H1 (cell line): Measurements from ENCODE around the gene KIF11. TPM values are rescaled to one million over a fixed set of nuclear protein-coding genes. Genes with fewer than 3 reads are reported as not detected.

Experiments used
- CTCF ChIA-PET: fragments of 300-600 bp; sonication (Branson Sonifier 250); formaldehyde crosslinking; loops from one replicate; lab custom pipeline; 2021; ENCODE audit not compliant: partially characterized antibody; lab: Charles Lee
- POLR2A ChIA-PET: fragments of 300-600 bp; sonication (Branson Sonifier 250); formaldehyde crosslinking; loops from one replicate; lab custom pipeline; 2021; ENCODE audit warnings: inconsistent platforms; ENCODE audit not compliant: partially characterized antibody; lab: Charles Lee
- DNase-seq, 2 experiments: peaks; one replicate each; pipeline versions ENCODE4 v3.0.0 to v3.0.0-alpha.2; 2010 to 2022; ENCODE audit warnings: low spot score in 2 of 2, low read depth in 1 of 2, mixed read lengths in 1 of 2
- FAIRE-seq: peaks from 2 replicates; lab custom pipeline; 2011; peaks lifted over from hg19 to GRCh38; lab: Jason Lieb, UNC
- H2AFZ ChIP-seq: 2 replicates; pipeline ENCODE4 v1.8.1; 2012; ENCODE audit warnings: low read length, inconsistent platforms
- H2AK5ac ChIP-seq: 2 replicates; pipeline ENCODE4 v1.6.1; 2013; ENCODE audit warnings: low read depth, low read length
- H2BK120ac ChIP-seq: replicated peaks from 2 replicates; pipeline ENCODE3; 2013; ENCODE audit warnings: low read depth, low read length, inconsistent platforms
- H2BK12ac ChIP-seq: 2 replicates; pipeline ENCODE4 v1.6.1; 2013; ENCODE audit warnings: low read depth, low read length
- H2BK15ac ChIP-seq: 2 replicates; pipeline ENCODE4 v1.6.1; 2013; ENCODE audit warnings: low read length
- H2BK20ac ChIP-seq: 2 replicates; pipeline ENCODE4 v1.6.1; 2013; ENCODE audit warnings: low read length
- H2BK5ac ChIP-seq: 2 replicates; pipeline ENCODE4 v1.6.1; 2013; ENCODE audit warnings: low read depth, low read length
- H3K14ac ChIP-seq: 2 replicates; pipeline ENCODE4 v1.6.1; 2013; ENCODE audit warnings: inconsistent platforms; ENCODE audit not compliant: insufficient read length
- H3K18ac ChIP-seq: 2 replicates; pipeline ENCODE4 v1.6.1; 2013; ENCODE audit warnings: low read length; ENCODE audit errors: extremely low read depth
- H3K23ac ChIP-seq: 2 replicates; pipeline ENCODE4 v1.6.1; 2013; ENCODE audit warnings: inconsistent platforms; ENCODE audit not compliant: insufficient read length
- H3K23me2 ChIP-seq: 2 replicates; pipeline ENCODE4 v1.6.1; 2013; ENCODE audit warnings: low read depth, low read length
- H3K27ac ChIP-seq: 2 replicates; pipeline ENCODE4 v1.6.1; 2011; ENCODE audit warnings: low read depth, low read length, inconsistent platforms
- H3K27me3 ChIP-seq, 4 experiments: replicated peaks in 1 of 4; 1 replicate in 1 of 4; 2 replicates in 3 of 4; pipeline versions ENCODE4 v1.6.1 to v1.8.1; 2011 to 2013; ENCODE audit warnings: low read length in 3 of 4, mild to moderate bottlenecking in 3 of 4, inconsistent platforms in 2 of 4, mixed read lengths in 2 of 4, moderate library complexity in 1 of 4; ENCODE audit not compliant: control insufficient read depth in 3 of 4, insufficient read depth in 3 of 4; ENCODE audit errors: extremely low read depth in 1 of 4
- H3K36me3 ChIP-seq, 4 experiments: 2 replicates each; pipeline versions ENCODE4 v1.6.1 to v1.8.1; 2011 to 2013; ENCODE audit warnings: mild to moderate bottlenecking in 4 of 4, low read length in 3 of 4, moderate library complexity in 2 of 4, control low read depth in 1 of 4, inconsistent platforms in 1 of 4; ENCODE audit not compliant: insufficient read depth in 4 of 4, control insufficient read depth in 2 of 4
- H3K4ac ChIP-seq: replicated peaks from 2 replicates; pipeline ENCODE3; 2013; ENCODE audit warnings: low read length, low read depth, mixed read lengths, inconsistent platforms; ENCODE audit not compliant: insufficient read length
- H3K4me1 ChIP-seq, 4 experiments: replicated peaks in 1 of 4; 1 replicate in 1 of 4; 2 replicates in 3 of 4; pipeline versions ENCODE4 v1.6.1 to v1.8.1; 2011 to 2013; ENCODE audit warnings: low read length in 3 of 4, inconsistent platforms in 2 of 4, mixed read lengths in 1 of 4; ENCODE audit not compliant: insufficient read depth in 4 of 4, control insufficient read depth in 3 of 4
- H3K4me2 ChIP-seq, 2 experiments: 2 replicates each; pipeline versions ENCODE4 v1.6.1 to v1.8.1; 2011 to 2013; ENCODE audit warnings: low read depth in 2 of 2, low read length in 2 of 2, control low read depth in 1 of 2, inconsistent platforms in 1 of 2, mild to moderate bottlenecking in 1 of 2; ENCODE audit not compliant: insufficient read depth in 1 of 2
- H3K4me3 ChIP-seq, 4 experiments: fragments of 200-600, 300-600 bp in 1 of 4; sonication (generic), shearing (Covaris generic), sonication (Bioruptor Twin) in 1 of 4; 2 replicates each; pipeline versions ENCODE4 v1.5.1 to v1.8.1; 2011 to 2016; ENCODE audit warnings: low read length in 4 of 4, low read depth in 3 of 4, control low read depth in 2 of 4, inconsistent platforms in 2 of 4, mild to moderate bottlenecking in 2 of 4, mixed read lengths in 1 of 4, moderate library complexity in 1 of 4; ENCODE audit not compliant: insufficient read depth in 2 of 4; ENCODE audit errors: extremely low read depth in 1 of 4
- H3K56ac ChIP-seq: replicated peaks from 2 replicates; pipeline ENCODE3; 2013; ENCODE audit warnings: low read depth, mild to moderate bottlenecking, mixed read lengths, low read length, inconsistent platforms; ENCODE audit not compliant: insufficient read length
- H3K79me1 ChIP-seq: 2 replicates; pipeline ENCODE4 v1.6.1; 2013; ENCODE audit warnings: low read depth, low read length, control low read depth
- H3K79me2 ChIP-seq, 2 experiments: 2 replicates each; pipeline versions ENCODE4 v1.6.1 to v1.8.1; 2012 to 2013; ENCODE audit warnings: low read length in 2 of 2, mild to moderate bottlenecking in 2 of 2, inconsistent platforms in 1 of 2; ENCODE audit not compliant: insufficient read depth in 2 of 2, control insufficient read depth in 1 of 2
- H3K9ac ChIP-seq, 4 experiments: replicated peaks in 1 of 4; 1 replicate in 1 of 4; 2 replicates in 3 of 4; pipeline versions ENCODE4 v1.6.1 to v1.8.1; 2011 to 2013; ENCODE audit warnings: low read depth in 3 of 4, low read length in 3 of 4, control low read depth in 2 of 4, mild to moderate bottlenecking in 2 of 4, moderate library complexity in 2 of 4, inconsistent platforms in 1 of 4; ENCODE audit errors: extremely low read depth in 1 of 4
- H3K9me3 ChIP-seq, 2 experiments: 2 replicates each; pipeline versions ENCODE4 v1.6.1 to v1.8.1; 2012 to 2013; ENCODE audit warnings: mild to moderate bottlenecking in 2 of 2, moderate library complexity in 2 of 2, control low read depth in 1 of 2, inconsistent platforms in 1 of 2, low read depth in 1 of 2, low read length in 1 of 2, mixed read lengths in 1 of 2; ENCODE audit not compliant: insufficient read depth in 2 of 2
- H4K20me1 ChIP-seq, 2 experiments: replicated peaks in 1 of 2; 2 replicates each; pipeline versions ENCODE3 to v1.8.1; 2011 to 2013; ENCODE audit warnings: inconsistent platforms in 2 of 2, low read length in 2 of 2, mild to moderate bottlenecking in 1 of 2; ENCODE audit not compliant: insufficient read depth in 2 of 2, control insufficient read depth in 1 of 2
- H4K5ac ChIP-seq: 2 replicates; pipeline ENCODE4 v1.6.1; 2013; ENCODE audit warnings: low read length, low read depth, mixed read lengths, inconsistent platforms; ENCODE audit not compliant: insufficient read length
- H4K8ac ChIP-seq: 2 replicates; pipeline ENCODE4 v1.8.0; 2013; ENCODE audit warnings: mild to moderate bottlenecking, moderate library complexity, low read length, inconsistent platforms; ENCODE audit not compliant: insufficient read depth; ENCODE audit errors: extremely low read depth
- H4K91ac ChIP-seq: replicated peaks from 2 replicates; pipeline ENCODE3; 2013; ENCODE audit warnings: low read length, mixed read lengths, inconsistent platforms; ENCODE audit not compliant: insufficient read length
- E2F6 ChIP-seq: IDR thresholded peaks from 2 replicates; pipeline ENCODE4 v1.6.1; 2012; ENCODE audit warnings: inconsistent platforms
- JUN ChIP-seq: IDR thresholded peaks from 2 replicates; pipeline ENCODE4 v1.6.1; 2011; ENCODE audit warnings: low read depth, mild to moderate bottlenecking, improper control_type of control experiment, low read length
- KDM1A ChIP-seq: fragments of 200-600, 300-600 bp; sonication (generic); IDR thresholded peaks from 2 replicates; pipeline ENCODE4 v1.7.1; 2016; ENCODE audit warnings: mild to moderate bottlenecking, low read length, borderline replicate concordance
- SAP30 ChIP-seq: fragments of 300-600 bp; sonication (generic); IDR thresholded peaks from 2 replicates; pipeline ENCODE4 v1.7.1; 2012; ENCODE audit warnings: low read length, moderate library complexity, mild to moderate bottlenecking, inconsistent platforms; ENCODE audit not compliant: insufficient read depth, insufficient replicate concordance
- TEAD4 ChIP-seq: IDR thresholded peaks from 2 replicates; pipeline ENCODE4 v1.6.1; 2012; ENCODE audit warnings: low read depth, low read length, inconsistent platforms, mixed read lengths
- WGBS, 2 experiments: shearing (Covaris generic) in 1 of 2; methylation state at CpG; one replicate each; pipeline versions ENCODE4 v1.1.6 to v1.1.7; 2013 to 2015; ENCODE audit warnings: low lambda C conversion rate in 2 of 2, mixed read lengths in 2 of 2, inconsistent platforms in 1 of 2, low coverage in 1 of 2, missing lambda C conversion rate in 1 of 2; ENCODE audit not compliant: insufficient replicate concordance in 2 of 2, insufficient coverage in 1 of 2, insufficient read length in 1 of 2; ENCODE audit errors: extremely low coverage in 1 of 2, missing lambda C conversion rate in 1 of 2; 5-methylcytosine and 5-hydroxymethylcytosine counted together
- polyA plus RNA-seq, 7 experiments: library from polyadenylated mRNA; depleted of rRNA in 3 of 7; stranded (reverse) in 5 of 7; unstranded in 2 of 7; fragments of >200 nt in 5 of 7; fragments of 200-250 nt in 2 of 7; gene quantifications; 1 replicate in 5 of 7; 2 replicates in 1 of 7; 4 replicates in 1 of 7; pipeline versions ENCODE4 v1.2.1 to v1.2.3, GENCODE V29; 2011 to 2013; ENCODE audit warnings: missing spikeins in 2 of 7, mixed read lengths in 2 of 7
- total RNA-seq: library from RNA; stranded (reverse); fragmentation: NEBNext Ultra II Directional; extraction: Animal tissue kit (Norgen Biotek cat#: 25700); gene quantifications from 2 replicates; pipeline ENCODE4 v1.2.1, GENCODE V29; 2021

Gene KIF11
- total and polyA plus RNA-seq, 2 of the 8 experiments (the other 6 are each of a cell fraction or from before 2014, with no cell fraction given) = 11.1 to 59.2 TPM

- Histone ChIP-seq H3K4ac (no peak overlapping the region), H3K4me3 (no peak overlapping the region), H3K56ac (no peak overlapping the region), H3K4me1 (peaks cover 0 to 5% (median 1%) of the 10 kb centered on the region in 4 experiments; a peak in 3 of 7 replicates), H3K9ac (no peak overlapping the region), H3K23ac (no peak overlapping the region), H2AFZ (no peak overlapping the region), H3K14ac (no peak overlapping the region), H4K8ac (no peak overlapping the region), H4K20me1 (no peaks in the 10 kb centered on the region), H3K27ac (no peak overlapping the region), H3K27me3 (no peaks in the 10 kb centered on the region), H4K5ac (no peak overlapping the region), H3K9me3 (no peaks in the 10 kb centered on the region), H2BK120ac (no peak overlapping the region), H2BK20ac (no peak overlapping the region), H3K36me3 (no peaks in the 10 kb centered on the region; a peak in 1 of 8 replicates), H2BK15ac (no peak overlapping the region), H2AK5ac (no peak overlapping the region), H3K79me2 (peaks cover 3 to 37% of the 10 kb centered on the region in 2 experiments; a peak in 2 of 4 replicates), H3K79me1 (no peaks in the 10 kb centered on the region; the same call in 1 of the 2 replicates), H3K4me2 (no peak overlapping the region), H3K23me2 (no peaks in the 10 kb centered on the region), H4K91ac (no peak overlapping the region), H2BK5ac (no peak overlapping the region), H2BK12ac (no peak overlapping the region), H3K18ac (no peak overlapping the region)
- 91% methylated on average over 4 of the region's 4 CpGs; no CpG with 5 or more reads in 1 of the 2 experiments for WGBS, 2 experiments
- FAIRE-seq (no peak), DNase-seq (no peak)
- POLR2A ChIA-PET = no interaction called here
- CTCF ChIA-PET = interaction anchor here (1.0 kb wide), 1 partner anchor 16 kb away, joined by 3 read pairs; no protein-coding TSS in a partner anchor
- TF ChIP-seq TEAD4 (no peak), SAP30 (no peak), E2F6 (no peak), KDM1A (no peak), JUN (no peak)
These were observed 45.3 kb upstream of the KIF11 start for GRCh38 chr10:92547676-92548075.
